ENCODE measurements around the gene NQO1. TPM values are rescaled to one million over a fixed set of nuclear protein-coding genes. Genes with fewer than 3 reads are reported as not detected.
"Not testable (repeated sequence)": the region's sequence is repeated elsewhere in the genome, so short reads cannot be mapped to it uniquely, and the experiment has no call there.

NQO1 gene
- total and polyA plus RNA-seq, 9 of the 15 experiments (the other 6 are each of a cell fraction or from before 2014, with no cell fraction given), result 96.7 to 198 (median 122) TPM

GRCh38 chr16:69761983-69762813 lies 35.8 kb upstream of the NQO1 start, which contains the start of gene WWP2 (continued):
- TF ChIP-seq ZNF766 (CRISPR knock-in tag; conservative IDR thresholded peaks at IDR 0.05) (no peak), POLR3A (IDR thresholded peaks at IDR 0.05; ENCODE audit: borderline replicate concordance, extremely low read depth, insufficient read depth, insufficient read length) (no peak)

GRCh38 chr16:69757375-69757774 lies 31.0 kb upstream of the NQO1 start:
- H3K9me1 ChIP-seq (ENCODE audit: control insufficient read depth, insufficient read depth, low read length); H3K4me3 ChIP-seq; H3K9me3 ChIP-seq (replicated peaks; ENCODE audit: control insufficient read depth, insufficient read depth, low read depth, low read length); H4K20me1 ChIP-seq (replicated peaks; ENCODE audit: control insufficient read depth, insufficient read depth, low read length); H3K4me2 ChIP-seq (ENCODE audit: insufficient read depth, low read length); CTCF ChIA-PET (ENCODE audit: low intra/inter-chr PET ratio); ATAC-seq; BruUV-seq (replicated peaks); in situ Hi-C loops (cut with MboI); H3K27me3 ChIP-seq (ENCODE audit: control insufficient read depth in 2 of 2, insufficient read depth in 2 of 2, low read length in 2 of 2); H3K9ac ChIP-seq (ENCODE audit: insufficient read depth in 1 of 2, low read depth in 2 of 2, low read length in 2 of 2); intact Hi-C loops (cut with micrococcal nuclease); H3K27ac ChIP-seq (ENCODE audit: extremely low read depth, low read depth, low read length); DNase-seq (ENCODE audit: extremely low read depth in 1 of 4, low spot score in 3 of 4); TF ChIP-seq CEBPG (tag; conservative IDR thresholded peaks at IDR 0.05 in 1 of 2, IDR thresholded peaks at IDR 0.05 in 1 of 2): not testable (repeated sequence)
- Histone ChIP-seq H3K79me2 (ENCODE audit: control insufficient read depth, insufficient read depth, low read length) (peaks cover 31% of the 10 kb centered on the region), H3K36me3 (ENCODE audit: control insufficient read depth, insufficient read depth, low read length) (peaks cover 10% of the 10 kb centered on the region; the same call in 2 of the 3 replicates), H2AFZ (ENCODE audit: low read depth, low read length) (peak overlapping the region; percentile 61; the same call in 1 of the 2 replicates), H3K4me1 (replicated peaks in 1 of 2; ENCODE audit: control insufficient read depth in 2 of 2, insufficient read depth in 2 of 2, low read length in 2 of 2) (peaks cover 5 to 21% of the 10 kb centered on the region in 2 experiments; a peak in 4 of 5 replicates)
- peak; percentile 48 for FAIRE-seq
- POLR2A ChIA-PET, result interaction anchor here (1.8 kb wide), 1 partner anchor 10 kb away, joined by 3 read pairs; no protein-coding TSS in a partner anchor
- WGBS (ENCODE audit: insufficient coverage, low coverage, missing lambda C conversion rate), result 66% methylated on average over 11 of the region's 13 CpGs
- peak; percentile 82 for TF ChIP-seq CEBPB (tag; IDR thresholded peaks at IDR 0.05)
- TF ChIP-seq CEBPG (CRISPR knock-in tag; IDR thresholded peaks at IDR 0.05), result 0 out of 2 replicates have a peak, but pooled peaks have one; percentile 15

Data from K562 (cell line).